ENCODE results near the gene SLC25A22. TPM values are rescaled to one million over a fixed set of nuclear protein-coding genes. Genes with fewer than 3 reads are reported as not detected.

Gene SLC25A22
- total RNA-seq, 3 donors from 2014 or later, result 156 to 166 (median 161) TPM

- Mint-ChIP-seq H3K9me3 (no peaks in the 10 kb centered on the region), H3K36me3 (ENCODE audit: insufficient read depth) (peaks cover 3% of the 10 kb centered on the region), H3K4me1 (ENCODE audit: low read depth) (peaks cover 9% of the 10 kb centered on the region), H3K27me3 (ENCODE audit: low read depth) (no peaks in the 10 kb centered on the region), H3K4me3 (peak overlapping the region; percentile 93)
- no peak for DNase-seq
- ATAC-seq, result no peak
These were observed 1.4 kb downstream of the SLC25A22 start for GRCh38 chr11:796565-797295.

- H3K36me3 Mint-ChIP-seq (ENCODE audit: insufficient read depth), result peaks cover 7% of the 10 kb centered on the region
- peaks cover 9% of the 10 kb centered on the region for H3K4me1 Mint-ChIP-seq (ENCODE audit: low read depth)
- H3K4me3 Mint-ChIP-seq, result peak overlapping the region; percentile 93
- no peaks in the 10 kb centered on the region for H3K9me3 Mint-ChIP-seq
- no peaks in the 10 kb centered on the region for H3K27me3 Mint-ChIP-seq (ENCODE audit: low read depth)
- peak; percentile 68 to 73 for ATAC-seq
- DNase-seq, result peak; percentile 71
These were observed 2.2 kb downstream of the SLC25A22 start for GRCh38 chr11:795634-796564.

- no peaks in the 10 kb centered on the region for H3K27me3 Mint-ChIP-seq (ENCODE audit: low read depth)
- H3K4me1 Mint-ChIP-seq (ENCODE audit: low read depth), result peaks cover 9% of the 10 kb centered on the region
- DNase-seq (no peak), ATAC-seq (no peak)
- peak overlapping the region; percentile 93 for H3K4me3 Mint-ChIP-seq
- H3K36me3 Mint-ChIP-seq (ENCODE audit: insufficient read depth), result peaks cover 7% of the 10 kb centered on the region
- no peaks in the 10 kb centered on the region for H3K9me3 Mint-ChIP-seq
These were observed 3.1 kb downstream of the SLC25A22 start for GRCh38 chr11:794766-795633.

- peak overlapping the region; percentile 93 for H3K4me3 Mint-ChIP-seq
- peaks cover 7% of the 10 kb centered on the region for H3K36me3 Mint-ChIP-seq (ENCODE audit: insufficient read depth)
- no peak for ATAC-seq
- DNase-seq, result no peak
- no peaks in the 10 kb centered on the region for H3K9me3 Mint-ChIP-seq
- peaks cover 1% of the 10 kb centered on the region for H3K27me3 Mint-ChIP-seq (ENCODE audit: low read depth)
- H3K4me1 Mint-ChIP-seq (ENCODE audit: low read depth), result peaks cover 9% of the 10 kb centered on the region
These were observed 3.9 kb downstream of the SLC25A22 start for GRCh38 chr11:794013-794765.

- Mint-ChIP-seq H3K27me3 (ENCODE audit: low read depth) (peaks cover 1% of the 10 kb centered on the region), H3K4me3 (peak overlapping the region; percentile 46), H3K9me3 (no peaks in the 10 kb centered on the region), H3K4me1 (ENCODE audit: low read depth) (peaks cover 9% of the 10 kb centered on the region), H3K36me3 (ENCODE audit: insufficient read depth) (peaks cover 7% of the 10 kb centered on the region)
- no peak for ATAC-seq
- no peak for DNase-seq
These were observed 4.5 kb downstream of the SLC25A22 start for GRCh38 chr11:793556-793955.

- ATAC-seq (no peak), DNase-seq (no peak)
- Mint-ChIP-seq H3K27me3 (ENCODE audit: low read depth) (peaks cover 1% of the 10 kb centered on the region), H3K4me3 (no peak overlapping the region), H3K9me3 (no peaks in the 10 kb centered on the region), H3K4me1 (ENCODE audit: low read depth) (peaks cover 11% of the 10 kb centered on the region), H3K36me3 (ENCODE audit: insufficient read depth) (peaks cover 7% of the 10 kb centered on the region)
These were observed 5.2 kb downstream of the SLC25A22 start for GRCh38 chr11:792873-793272.

GRCh38 chr11:792535-792821 is 5.6 kb downstream of the SLC25A22 start:
- DNase-seq (no peak), ATAC-seq (no peak)

GRCh38 chr11:791658-792534 is 6.2 kb downstream of the SLC25A22 start:
- peaks cover 1% of the 10 kb centered on the region for H3K27me3 Mint-ChIP-seq (ENCODE audit: low read depth)
- DNase-seq (no peak), ATAC-seq (no peak)
- H3K9me3 Mint-ChIP-seq, result no peaks in the 10 kb centered on the region
- H3K36me3 Mint-ChIP-seq (ENCODE audit: insufficient read depth), result peaks cover 7% of the 10 kb centered on the region
- no peak overlapping the region for H3K4me3 Mint-ChIP-seq
- H3K4me1 Mint-ChIP-seq (ENCODE audit: low read depth), result peaks cover 9% of the 10 kb centered on the region

More at GRCh38 chr11:792535-792821, 5.6 kb downstream of the SLC25A22 start:
- H3K9me3 Mint-ChIP-seq, result no peaks in the 10 kb centered on the region
- peaks cover 12% of the 10 kb centered on the region for H3K4me1 Mint-ChIP-seq (ENCODE audit: low read depth)
- peaks cover 7% of the 10 kb centered on the region for H3K36me3 Mint-ChIP-seq (ENCODE audit: insufficient read depth)
- H3K4me3 Mint-ChIP-seq, result no peak overlapping the region
- peaks cover 1% of the 10 kb centered on the region for H3K27me3 Mint-ChIP-seq (ENCODE audit: low read depth)

- H3K4me3 Mint-ChIP-seq, result no peak overlapping the region
- ATAC-seq, result no peak
- peaks cover 7% of the 10 kb centered on the region for H3K36me3 Mint-ChIP-seq (ENCODE audit: insufficient read depth)
- no peak for DNase-seq
- no peaks in the 10 kb centered on the region for H3K9me3 Mint-ChIP-seq
- peaks cover 1% of the 10 kb centered on the region for H3K27me3 Mint-ChIP-seq (ENCODE audit: low read depth)
- peaks cover 3% of the 10 kb centered on the region for H3K4me1 Mint-ChIP-seq (ENCODE audit: low read depth)
These were observed 7.1 kb downstream of the SLC25A22 start for GRCh38 chr11:790721-791564.

GRCh38 chr11:789943-790342 is 8.1 kb downstream of the SLC25A22 start, which contains the start of gene CEND1:
CEND1 (minus strand) TSS chr11:790090; CDS start chr11:788576, 1,514 bp downstream.
- H3K4me3 Mint-ChIP-seq, result no peak within 1 kb of the TSS
- H3K4me1 Mint-ChIP-seq (ENCODE audit: low read depth), result peaks cover 3% of the 10 kb centered on the region
- H3K36me3 Mint-ChIP-seq (ENCODE audit: insufficient read depth), result peaks cover 7% of the 10 kb centered on the region
- ATAC-seq (peak; percentile 61 to 69), DNase-seq (peak; percentile 37)
- H3K9me3 Mint-ChIP-seq, result no peaks in the 10 kb centered on the region
- peaks cover 1% of the 10 kb centered on the region for H3K27me3 Mint-ChIP-seq (ENCODE audit: low read depth)

GRCh38 chr11:788953-789940 is 8.8 kb downstream of the SLC25A22 start:
- no peak for DNase-seq
- Mint-ChIP-seq H3K4me3 (no peak overlapping the region), H3K36me3 (ENCODE audit: insufficient read depth) (peaks cover 7% of the 10 kb centered on the region), H3K9me3 (no peaks in the 10 kb centered on the region), H3K27me3 (ENCODE audit: low read depth) (peaks cover 1% of the 10 kb centered on the region), H3K4me1 (ENCODE audit: low read depth) (peaks cover 3% of the 10 kb centered on the region)
- no peak for ATAC-seq
